Measurements from ENCODE around the gene FAM9B.

The FAM9B gene

DNA sequence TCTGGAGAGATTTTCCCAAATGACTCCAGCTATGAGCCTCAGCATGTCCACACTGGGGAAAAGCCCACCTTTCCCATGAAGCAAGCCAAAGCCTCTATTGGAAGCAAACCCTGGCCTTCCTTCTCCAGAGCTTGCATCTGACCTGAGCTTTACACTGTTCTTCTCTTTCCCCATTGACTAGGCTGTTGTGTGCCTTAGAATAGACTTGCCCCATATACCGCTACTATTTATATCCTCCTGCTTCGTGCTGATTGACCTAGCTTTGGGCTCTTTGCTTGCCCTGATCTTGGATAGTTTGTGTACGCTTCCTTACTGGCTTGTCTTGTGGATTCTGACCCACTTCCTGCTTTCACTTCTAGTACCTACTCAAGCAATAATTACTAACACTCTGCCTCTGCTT is 30.9 kb downstream of the FAM9B start:
- no peak overlapping the region for H3K27ac ChIP-seq (replicated peaks)
- H3K4me3 ChIP-seq (replicated peaks; ENCODE audit: insufficient read depth, low read length), result no peak overlapping the region
- no peaks in the 10 kb centered on the region for H3K27me3 ChIP-seq (ENCODE audit: insufficient read depth, poor library complexity, severe bottlenecking)
- DNase-seq (ENCODE audit: low read depth in 1 of 2, low spot score in 1 of 2), result no peak
- TF ChIP-seq GABPA (IDR thresholded peaks at IDR 0.05; ENCODE audit: low read depth) (no peak), SPI1 (IDR thresholded peaks at IDR 0.05; ENCODE audit: borderline replicate concordance, low read depth) (no peak), POLR2AphosphoS5 (IDR thresholded peaks at IDR 0.05; ENCODE audit: low read depth) (no peak)
- TF ChIP-seq, protein P1, sequence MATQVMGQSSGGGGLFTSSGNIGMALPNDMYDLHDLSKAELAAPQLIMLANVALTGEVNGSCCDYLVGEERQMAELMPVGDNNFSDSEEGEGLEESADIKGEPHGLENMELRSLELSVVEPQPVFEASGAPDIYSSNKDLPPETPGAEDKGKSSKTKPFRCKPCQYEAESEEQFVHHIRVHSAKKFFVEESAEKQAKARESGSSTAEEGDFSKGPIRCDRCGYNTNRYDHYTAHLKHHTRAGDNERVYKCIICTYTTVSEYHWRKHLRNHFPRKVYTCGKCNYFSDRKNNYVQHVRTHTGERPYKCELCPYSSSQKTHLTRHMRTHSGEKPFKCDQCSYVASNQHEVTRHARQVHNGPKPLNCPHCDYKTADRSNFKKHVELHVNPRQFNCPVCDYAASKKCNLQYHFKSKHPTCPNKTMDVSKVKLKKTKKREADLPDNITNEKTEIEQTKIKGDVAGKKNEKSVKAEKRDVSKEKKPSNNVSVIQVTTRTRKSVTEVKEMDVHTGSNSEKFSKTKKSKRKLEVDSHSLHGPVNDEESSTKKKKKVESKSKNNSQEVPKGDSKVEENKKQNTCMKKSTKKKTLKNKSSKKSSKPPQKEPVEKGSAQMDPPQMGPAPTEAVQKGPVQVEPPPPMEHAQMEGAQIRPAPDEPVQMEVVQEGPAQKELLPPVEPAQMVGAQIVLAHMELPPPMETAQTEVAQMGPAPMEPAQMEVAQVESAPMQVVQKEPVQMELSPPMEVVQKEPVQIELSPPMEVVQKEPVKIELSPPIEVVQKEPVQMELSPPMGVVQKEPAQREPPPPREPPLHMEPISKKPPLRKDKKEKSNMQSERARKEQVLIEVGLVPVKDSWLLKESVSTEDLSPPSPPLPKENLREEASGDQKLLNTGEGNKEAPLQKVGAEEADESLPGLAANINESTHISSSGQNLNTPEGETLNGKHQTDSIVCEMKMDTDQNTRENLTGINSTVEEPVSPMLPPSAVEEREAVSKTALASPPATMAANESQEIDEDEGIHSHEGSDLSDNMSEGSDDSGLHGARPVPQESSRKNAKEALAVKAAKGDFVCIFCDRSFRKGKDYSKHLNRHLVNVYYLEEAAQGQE (IDR thresholded peaks at IDR 0.05; ENCODE audit: insufficient replicate concordance, low read depth), result no peak
- TF ChIP-seq, protein P2, sequence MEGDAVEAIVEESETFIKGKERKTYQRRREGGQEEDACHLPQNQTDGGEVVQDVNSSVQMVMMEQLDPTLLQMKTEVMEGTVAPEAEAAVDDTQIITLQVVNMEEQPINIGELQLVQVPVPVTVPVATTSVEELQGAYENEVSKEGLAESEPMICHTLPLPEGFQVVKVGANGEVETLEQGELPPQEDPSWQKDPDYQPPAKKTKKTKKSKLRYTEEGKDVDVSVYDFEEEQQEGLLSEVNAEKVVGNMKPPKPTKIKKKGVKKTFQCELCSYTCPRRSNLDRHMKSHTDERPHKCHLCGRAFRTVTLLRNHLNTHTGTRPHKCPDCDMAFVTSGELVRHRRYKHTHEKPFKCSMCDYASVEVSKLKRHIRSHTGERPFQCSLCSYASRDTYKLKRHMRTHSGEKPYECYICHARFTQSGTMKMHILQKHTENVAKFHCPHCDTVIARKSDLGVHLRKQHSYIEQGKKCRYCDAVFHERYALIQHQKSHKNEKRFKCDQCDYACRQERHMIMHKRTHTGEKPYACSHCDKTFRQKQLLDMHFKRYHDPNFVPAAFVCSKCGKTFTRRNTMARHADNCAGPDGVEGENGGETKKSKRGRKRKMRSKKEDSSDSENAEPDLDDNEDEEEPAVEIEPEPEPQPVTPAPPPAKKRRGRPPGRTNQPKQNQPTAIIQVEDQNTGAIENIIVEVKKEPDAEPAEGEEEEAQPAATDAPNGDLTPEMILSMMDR (IDR thresholded peaks at IDR 0.05; ENCODE audit: insufficient read depth, low read length), result no peak

DNA sequence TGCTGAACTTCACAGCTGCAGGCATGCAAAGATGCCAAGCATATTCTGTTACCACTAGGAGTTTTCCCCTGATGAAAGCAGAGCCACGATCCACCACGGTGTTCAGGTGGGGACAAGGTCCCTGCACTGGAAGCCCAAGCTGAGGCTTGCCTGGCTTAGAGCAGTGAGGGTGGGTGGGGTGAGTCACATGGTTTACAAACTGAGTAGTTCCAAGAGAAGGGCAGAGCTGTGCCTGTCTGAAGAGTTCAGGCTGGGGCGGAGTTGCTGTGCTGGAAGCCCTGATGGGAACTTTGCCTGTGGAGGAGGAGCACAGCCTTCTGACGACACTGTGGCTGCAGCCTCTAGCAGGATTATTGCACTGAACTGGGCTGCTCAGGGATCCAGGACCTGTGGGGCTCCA is 45.5 kb downstream of the FAM9B start:
- no peak for DNase-seq (ENCODE audit: low read depth in 1 of 2, low spot score in 1 of 2)
- Histone ChIP-seq H3K4me3 (replicated peaks; ENCODE audit: insufficient read depth, low read length) (no peak overlapping the region), H3K27ac (replicated peaks) (no peak overlapping the region), H3K27me3 (ENCODE audit: insufficient read depth, poor library complexity, severe bottlenecking) (peaks cover 2% of the 10 kb centered on the region)
- TF ChIP-seq SPI1 (IDR thresholded peaks at IDR 0.05; ENCODE audit: borderline replicate concordance, low read depth), result no peak
- TF ChIP-seq, protein P1 (IDR thresholded peaks at IDR 0.05; ENCODE audit: insufficient replicate concordance, low read depth), result no peak
- TF ChIP-seq GABPA (IDR thresholded peaks at IDR 0.05; ENCODE audit: low read depth), result no peak
- TF ChIP-seq POLR2AphosphoS5 (IDR thresholded peaks at IDR 0.05; ENCODE audit: low read depth), result no peak
- TF ChIP-seq, protein P2 (IDR thresholded peaks at IDR 0.05; ENCODE audit: insufficient read depth, low read length), result no peak

DNA sequence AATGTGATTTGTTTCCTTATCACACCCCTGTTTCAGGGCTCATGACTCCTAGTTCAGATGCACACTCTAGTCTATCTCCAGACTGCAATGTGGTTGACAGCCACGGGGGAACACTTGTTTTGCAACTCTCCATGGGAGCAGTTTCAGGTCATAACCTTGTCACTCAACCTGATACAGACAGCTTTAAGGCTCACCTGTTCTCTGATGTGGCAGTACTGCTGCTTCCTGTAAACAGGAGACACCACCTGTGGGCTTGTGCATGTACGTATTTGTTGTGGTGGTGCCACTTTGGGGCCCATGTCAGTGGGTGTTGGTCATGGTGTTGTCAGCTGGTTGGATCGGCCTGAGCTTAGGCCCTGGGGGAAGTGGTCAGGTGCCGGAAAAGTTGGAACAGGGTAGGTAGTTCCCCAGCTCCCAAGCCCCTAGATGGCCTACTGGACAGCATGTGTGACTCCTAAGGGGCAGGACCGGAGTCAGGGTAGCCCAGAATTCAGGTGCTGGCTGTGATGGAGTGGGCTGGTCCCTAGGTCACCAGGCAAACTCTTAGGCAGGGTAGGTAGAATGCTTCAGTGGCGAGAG is 46.2 kb downstream of the FAM9B start:
- no peak for TF ChIP-seq POLR2AphosphoS5 (IDR thresholded peaks at IDR 0.05; ENCODE audit: low read depth)
- TF ChIP-seq SPI1 (IDR thresholded peaks at IDR 0.05; ENCODE audit: borderline replicate concordance, low read depth), result no peak
- no peak for TF ChIP-seq GABPA (IDR thresholded peaks at IDR 0.05; ENCODE audit: low read depth)
- TF ChIP-seq, protein P1 (IDR thresholded peaks at IDR 0.05; ENCODE audit: insufficient replicate concordance, low read depth), result no peak
- TF ChIP-seq, protein P2 (IDR thresholded peaks at IDR 0.05; ENCODE audit: insufficient read depth, low read length), result no peak
- H3K27me3 ChIP-seq (ENCODE audit: insufficient read depth, poor library complexity, severe bottlenecking), result peaks cover 2% of the 10 kb centered on the region
- no peak for DNase-seq (ENCODE audit: low read depth in 1 of 2, low spot score in 1 of 2)
- no peak overlapping the region for H3K4me3 ChIP-seq (replicated peaks; ENCODE audit: insufficient read depth, low read length)
- no peak overlapping the region for H3K27ac ChIP-seq (replicated peaks)
